GM20431 (cell line): ENCODE measurements around the gene B3GNT2.

Experiments
- in situ Hi-C: fragments of 300-500 bp; cut with MseI, MboI; formaldehyde crosslinking; loops from one replicate; pipeline ENCODE4 v1.15.0; 2020; ENCODE audit warnings: low sequenced_read_pairs; ENCODE audit not compliant: unreplicated experiment

The B3GNT2 gene

DNA sequence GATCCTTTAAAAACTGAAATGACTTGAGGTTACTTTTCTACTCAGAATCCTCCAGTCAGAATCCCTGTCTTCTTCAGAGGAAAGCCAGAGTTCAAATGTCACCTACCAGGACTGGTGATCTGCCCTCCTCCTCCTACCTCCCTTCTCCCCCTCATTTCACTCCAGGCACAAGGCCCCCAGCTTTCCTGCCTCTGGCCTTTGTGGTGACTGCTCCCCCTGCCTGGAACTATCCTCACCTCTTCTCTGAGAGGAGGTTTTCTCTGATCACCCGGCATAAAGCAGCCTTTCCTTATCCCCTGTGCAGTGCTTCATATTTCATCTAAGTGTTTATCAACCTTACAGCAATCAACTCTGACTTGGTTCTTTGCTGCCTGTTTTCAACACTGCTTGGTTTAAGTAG lies 6.8 kb downstream of the B3GNT2 start:
- in situ Hi-C loops: no loop called here

DNA sequence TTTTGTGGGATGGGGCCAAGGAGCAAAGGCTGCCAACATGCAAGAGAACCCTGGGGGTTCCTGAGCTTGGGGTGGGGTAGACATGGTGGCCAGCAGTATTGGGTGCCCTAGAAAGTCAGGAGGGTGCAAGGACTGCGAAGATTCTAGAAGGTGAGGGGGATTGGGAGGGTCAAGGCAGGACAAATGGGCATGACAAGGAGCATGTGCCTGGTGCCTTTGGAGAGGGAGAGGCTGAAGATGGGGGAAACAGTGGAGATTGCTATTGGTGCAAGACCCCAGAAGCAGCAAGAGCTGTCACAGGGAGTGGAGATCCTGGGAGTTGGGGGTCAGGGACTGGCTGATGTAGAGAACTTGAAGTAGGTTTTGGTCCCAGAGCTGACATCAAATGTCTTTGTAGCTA lies 7.5 kb downstream of the B3GNT2 start:
- in situ Hi-C loops: no loop called here

DNA sequence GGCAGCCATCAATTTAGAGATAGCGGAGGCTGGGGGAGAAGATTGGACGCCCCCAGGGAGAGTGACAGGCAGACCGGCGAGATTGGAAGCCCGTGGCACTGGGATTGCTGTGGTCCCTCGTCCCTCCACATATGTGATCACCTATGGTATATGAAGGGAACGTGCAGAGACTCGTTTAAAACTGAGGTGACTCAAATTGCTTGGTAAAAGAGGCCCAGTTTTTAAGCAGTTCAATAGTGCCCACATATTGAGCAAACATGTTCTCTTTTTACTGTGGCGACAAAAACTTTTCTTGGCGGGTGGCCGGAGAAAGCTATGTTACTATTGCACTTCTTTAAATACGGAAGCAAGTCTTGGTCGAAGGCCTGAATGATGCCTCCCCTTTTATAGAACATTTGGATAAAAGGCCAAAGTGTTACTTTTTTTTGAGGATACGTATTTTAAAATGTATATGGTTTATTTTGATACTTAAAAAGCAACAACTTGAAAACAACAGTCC lies 9.1 kb downstream of the B3GNT2 start:
- in situ Hi-C loops: no loop called here

DNA sequence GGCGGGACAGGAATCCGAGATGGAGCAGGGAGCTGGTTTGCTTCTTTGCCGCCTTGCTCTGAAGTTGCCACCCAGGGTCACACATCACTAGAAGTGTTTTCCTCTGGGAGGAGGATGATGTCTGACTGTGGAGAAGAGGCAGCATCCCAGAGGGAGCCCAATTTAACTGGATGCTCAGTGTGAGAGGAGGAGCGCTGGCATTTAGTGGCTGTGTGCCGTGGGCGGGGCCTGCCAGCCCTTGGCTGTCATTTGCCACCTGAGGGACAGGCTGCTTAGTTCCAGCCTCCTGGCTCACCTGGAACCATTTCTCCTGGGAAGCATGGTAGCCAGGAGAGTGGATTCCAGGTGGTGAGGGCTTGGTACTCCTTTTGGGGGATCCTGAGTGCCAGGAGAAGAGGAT lies 9.6 kb downstream of the B3GNT2 start:
- in situ Hi-C loops: no loop called here

DNA sequence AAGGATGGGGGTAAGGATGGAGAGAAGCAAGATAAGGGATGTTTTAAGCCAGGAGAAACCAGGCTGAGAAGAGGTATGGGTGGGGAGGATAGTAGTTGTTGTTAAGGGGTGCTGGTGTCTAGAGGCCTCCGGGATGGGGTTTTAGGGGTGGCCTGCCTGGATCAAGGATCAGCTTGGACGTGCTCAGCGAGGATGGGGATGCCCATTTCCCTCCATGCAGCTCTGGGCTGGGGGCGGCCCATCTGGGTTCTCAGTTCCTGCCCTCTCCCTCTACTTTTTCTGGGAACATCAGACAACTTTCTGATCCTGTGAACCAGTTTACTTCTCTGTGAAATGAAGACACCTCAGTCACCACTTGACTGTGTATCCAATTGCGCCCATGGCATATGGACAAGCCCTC lies 10.1 kb downstream of the B3GNT2 start:
- in situ Hi-C loops: no loop called here

DNA sequence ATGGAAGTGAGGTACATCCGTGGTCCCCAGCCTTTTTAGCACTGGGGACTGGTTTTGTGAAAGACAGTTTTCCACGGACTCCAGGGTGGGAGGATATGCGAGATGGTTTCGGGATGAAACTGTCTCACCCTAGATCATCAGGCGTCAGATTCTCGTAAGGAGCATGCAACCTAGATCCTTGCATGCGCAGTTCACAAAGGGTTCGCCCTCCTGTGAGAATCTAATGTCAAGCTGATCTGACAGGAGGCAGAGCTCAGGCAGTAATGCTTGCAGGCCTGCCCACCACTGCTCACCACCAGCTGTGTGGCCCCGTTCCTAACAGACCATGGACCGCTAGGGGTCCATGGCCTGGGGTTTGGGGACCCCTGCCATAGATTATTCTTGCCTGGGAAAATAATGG lies 11.6 kb downstream of the B3GNT2 start:
- in situ Hi-C loops: no loop called here

DNA sequence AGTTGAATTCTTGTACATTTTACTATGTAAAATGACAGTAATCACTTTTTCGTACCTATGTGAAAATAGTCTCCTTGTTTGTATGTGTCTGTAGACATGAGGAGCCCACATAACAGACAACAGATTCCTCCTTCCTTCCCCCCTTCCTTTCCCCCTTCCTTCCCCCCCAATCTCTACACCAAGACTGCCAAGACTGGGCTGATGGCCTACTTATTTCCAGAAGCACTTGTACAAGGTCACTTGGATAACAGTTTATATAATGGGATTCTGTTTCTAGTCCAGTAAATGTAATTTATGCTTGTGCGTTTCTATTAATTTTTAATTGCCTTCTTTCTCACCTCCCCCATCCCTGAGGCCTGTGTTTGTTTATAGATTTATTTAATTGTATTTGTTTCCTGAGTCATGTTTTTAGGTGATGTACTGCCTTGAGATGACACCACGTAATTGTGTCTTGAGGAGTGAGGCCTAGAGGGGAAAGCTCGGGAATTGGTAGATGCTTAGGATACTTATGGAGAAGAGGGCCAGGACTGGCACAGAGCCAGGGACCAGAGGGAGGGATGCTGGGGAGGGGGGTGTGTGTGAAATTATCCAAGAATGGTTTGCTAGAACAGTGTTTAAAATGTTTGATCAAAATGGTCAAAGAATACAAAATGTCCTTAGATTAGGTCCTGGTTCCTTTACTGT lies 12.3 kb downstream of the B3GNT2 start:
- in situ Hi-C loops: no loop called here

DNA sequence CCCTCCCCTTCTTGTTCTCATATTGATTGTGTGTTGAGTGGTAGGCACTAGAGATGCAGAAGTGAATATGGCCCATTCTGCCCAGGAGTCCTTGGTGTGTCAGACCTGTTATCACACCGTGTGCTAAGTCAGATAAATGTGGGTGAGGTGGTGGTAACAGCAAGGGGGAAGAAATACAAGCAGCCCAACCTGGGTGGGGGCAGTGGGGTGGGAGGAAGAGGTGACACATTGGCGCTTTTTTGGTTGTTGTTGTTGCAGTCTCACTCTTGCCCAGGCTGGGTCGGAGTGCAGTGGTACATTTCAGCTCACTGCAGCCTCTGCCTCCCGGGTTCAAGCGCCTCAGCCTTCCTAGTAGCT lies 12.8 kb downstream of the B3GNT2 start:
- in situ Hi-C loops: no loop called here

DNA sequence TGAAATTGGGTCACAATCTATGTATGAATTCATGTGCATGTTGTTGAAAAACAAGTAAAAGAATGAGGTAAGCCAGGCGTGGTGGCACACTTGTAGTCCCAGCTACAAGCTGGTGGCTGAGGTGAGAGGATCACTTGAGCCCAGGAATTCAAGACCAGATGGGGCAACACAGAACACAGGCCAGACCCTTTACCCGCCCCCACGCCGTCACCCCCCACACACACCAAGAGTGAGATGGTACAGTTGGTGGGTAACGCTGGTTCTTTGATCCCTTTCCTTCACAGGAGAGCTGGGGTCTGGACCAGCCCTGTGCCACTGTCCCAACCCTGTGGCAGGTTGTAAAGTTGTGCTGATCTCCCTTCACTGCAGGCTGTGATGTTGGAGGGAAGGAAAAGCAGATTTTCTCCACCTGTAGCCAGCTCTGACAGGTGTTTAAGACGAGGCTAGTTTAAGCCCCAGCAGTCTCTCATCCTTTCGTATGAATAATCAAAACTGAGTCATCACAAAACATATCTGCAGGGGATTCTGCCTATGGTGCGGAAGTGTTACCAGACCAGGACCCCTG lies 13.6 kb downstream of the B3GNT2 start:
- in situ Hi-C loops: no loop called here

DNA sequence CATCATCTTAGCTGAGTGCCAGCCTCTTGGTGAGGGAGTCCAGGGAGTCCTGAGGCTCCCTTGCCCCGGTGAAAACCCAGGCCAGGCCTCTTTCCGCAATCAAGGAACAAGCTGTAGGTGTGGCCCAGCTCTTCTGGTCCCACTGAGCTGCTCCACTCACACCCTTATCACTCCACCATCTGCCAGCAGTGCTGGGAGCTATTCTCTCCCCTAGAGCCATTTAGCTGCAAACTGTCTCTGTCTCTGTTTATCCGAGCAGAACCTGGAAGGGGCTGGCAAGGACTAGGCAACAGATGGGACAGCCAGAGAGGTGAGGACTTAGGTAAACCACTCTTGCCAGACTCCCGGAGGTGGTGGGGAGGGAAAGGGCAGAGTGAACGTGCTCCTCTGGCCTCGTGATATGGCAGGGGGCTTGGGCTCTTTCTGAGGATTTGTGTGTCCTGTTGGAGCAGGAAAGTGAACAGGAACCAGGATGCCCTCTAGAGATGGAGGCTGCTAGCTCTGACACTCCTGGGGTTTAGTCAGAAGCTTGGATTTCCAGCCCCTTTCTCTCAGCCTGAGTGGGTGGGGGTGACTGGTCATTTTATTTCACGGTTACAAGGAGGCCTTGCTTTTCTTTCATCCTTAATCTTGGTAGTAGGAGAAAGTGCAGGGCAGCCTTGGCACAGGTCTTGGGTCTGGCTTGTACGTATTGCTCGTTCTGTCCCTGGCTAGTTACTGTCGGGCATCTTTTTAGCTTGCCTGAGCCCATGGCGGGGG lies 19.6 kb downstream of the B3GNT2 start:
- in situ Hi-C loops: no loop called here

DNA sequence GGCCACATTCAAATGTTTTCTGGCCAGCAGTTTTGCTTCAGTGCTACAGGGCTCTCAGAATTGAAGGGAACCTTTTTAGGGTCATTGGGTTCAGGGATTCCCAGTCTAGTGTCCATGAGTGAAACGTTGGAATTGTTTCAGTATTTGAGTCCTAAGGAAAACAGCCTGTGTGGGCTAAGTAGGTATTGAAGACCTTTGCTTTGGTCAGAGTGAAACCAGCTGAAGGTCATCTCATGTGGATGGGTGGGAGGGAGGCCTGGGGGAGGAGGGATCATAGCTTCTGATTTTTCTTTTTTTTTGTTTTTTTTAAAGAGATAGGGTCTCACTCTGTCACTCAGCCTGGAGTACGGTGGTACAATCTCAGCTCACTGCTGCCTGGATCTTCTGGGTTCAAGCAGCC lies 20.2 kb downstream of the B3GNT2 start:
- in situ Hi-C loops: no loop called here

DNA sequence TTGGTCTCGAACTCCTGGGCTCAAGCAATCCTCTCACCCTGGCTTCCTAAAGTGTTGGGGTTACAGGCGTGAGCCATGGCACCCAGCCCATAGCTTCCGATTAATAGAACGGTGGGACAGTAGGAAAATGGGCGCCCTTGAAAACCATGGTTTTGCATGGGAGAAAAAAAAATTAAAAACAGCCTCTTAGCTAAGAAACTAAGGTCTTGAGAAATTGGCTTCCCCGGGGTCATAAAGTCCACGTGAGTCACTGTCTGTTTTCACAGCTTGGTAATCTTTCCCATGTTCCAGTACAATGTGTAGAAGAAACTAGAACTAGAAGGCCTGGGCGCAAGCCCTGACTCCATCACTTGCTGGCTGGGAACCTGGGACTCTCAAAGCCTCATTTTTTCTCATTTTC lies 20.7 kb downstream of the B3GNT2 start:
- in situ Hi-C loops: no loop called here

DNA sequence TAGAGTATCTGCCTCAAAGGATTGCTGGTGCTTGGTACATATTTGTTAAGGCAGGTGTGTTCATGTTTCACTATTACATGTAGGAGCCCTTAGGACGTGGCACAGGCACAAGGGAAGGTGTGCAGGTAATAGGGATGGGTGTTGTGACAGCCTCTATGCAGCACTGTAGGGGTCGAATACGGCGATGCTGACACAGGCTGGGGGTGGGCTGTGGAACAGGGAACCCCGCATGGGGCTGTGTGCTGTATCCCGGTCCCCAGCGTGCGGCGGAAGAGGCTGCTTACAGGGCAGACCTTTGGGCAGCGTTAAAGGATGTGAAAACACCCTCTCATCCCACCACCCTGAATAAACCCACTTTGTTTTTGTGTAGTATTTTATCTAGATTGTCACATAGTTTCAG lies 21.5 kb downstream of the B3GNT2 start:
- in situ Hi-C loops: no loop called here

DNA sequence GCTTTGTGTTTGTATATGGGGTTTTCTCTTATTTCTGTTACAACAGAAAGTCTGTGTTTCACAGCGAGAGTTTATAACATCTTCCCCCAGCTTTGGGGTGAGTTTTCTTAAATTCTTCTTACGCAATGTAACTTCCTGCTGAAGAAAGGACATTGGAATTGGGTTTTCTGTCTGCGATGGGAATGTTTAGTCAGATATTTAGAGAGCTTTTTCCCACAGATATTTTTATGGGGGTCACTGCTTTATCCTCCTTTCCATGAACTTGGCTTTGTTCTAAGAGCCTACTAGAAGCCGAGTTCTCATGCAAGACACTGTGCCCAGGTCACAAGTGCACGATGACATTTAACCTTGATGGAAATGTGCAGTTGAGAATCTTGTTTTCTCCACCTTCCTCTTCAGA lies 22.1 kb downstream of the B3GNT2 start:
- in situ Hi-C loops: no loop called here

DNA sequence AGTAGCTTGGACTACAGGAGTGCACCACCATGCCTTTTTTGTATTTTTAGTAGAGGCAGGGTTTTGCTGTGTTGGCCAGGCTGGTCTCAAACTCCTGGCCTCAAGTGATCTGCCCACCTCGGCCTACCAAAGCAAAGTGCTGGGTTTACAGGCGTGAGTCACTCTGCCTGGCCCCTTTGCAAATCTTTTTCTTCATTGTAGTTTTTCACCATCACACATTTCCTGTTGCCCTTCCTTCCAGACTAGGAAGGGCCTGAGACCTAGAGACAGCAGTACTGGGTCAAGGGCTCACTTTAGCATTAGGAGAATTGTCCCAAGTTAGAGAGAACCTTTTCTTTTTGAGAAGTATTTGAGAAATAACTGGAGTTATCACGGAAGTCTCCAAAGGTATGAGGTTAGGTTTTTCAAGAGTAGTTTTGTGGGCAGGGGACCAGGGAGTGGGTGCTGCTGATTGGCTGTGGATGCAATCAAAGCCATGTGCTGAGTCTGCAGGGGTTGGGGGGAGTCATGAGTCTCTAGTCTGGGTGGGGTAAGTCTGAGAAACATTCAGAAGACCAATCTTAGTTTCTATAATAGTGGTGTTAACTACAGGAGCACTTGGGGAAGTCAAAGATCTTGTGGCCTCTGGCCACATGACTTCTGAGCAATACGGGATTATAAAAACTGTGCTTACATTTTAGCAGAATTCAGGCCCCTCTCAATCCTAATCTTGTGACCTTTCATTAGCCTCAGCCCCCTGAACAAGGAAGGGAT lies 23.7 kb downstream of the B3GNT2 start:
- in situ Hi-C loops: no loop called here

DNA sequence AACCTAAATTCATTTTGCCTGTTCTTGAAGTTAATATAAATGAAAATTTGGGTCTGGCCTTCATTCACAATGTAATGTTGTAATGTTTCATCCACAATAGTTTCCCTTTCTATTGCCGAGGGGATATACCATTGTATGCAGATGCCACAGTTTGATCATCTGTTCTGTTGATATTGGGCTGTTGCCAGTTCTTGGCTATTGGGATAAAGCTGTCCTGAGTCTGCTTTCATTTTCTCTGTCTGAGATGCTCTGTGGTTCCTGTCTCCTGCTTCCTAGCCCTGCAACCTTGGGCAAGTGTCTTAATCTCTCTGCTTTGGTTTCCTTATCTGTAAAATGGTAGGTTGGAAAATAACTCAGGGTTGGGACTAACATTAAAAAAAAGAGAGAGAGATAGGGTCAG lies 25.2 kb downstream of the B3GNT2 start:
- in situ Hi-C loops: no loop called here

DNA sequence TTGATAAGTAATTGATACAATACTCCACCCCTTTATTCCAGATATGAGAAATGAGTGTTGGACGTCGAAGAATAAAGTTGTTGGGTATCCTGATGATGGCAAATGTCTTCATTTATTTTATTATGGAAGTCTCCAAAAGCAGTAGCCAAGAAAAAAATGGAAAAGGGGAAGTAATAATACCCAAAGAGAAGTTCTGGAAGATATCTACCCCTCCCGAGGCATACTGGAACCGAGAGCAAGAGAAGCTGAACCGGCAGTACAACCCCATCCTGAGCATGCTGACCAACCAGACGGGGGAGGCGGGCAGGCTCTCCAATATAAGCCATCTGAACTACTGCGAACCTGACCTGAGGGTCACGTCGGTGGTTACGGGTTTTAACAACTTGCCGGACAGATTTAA lies 26.3 kb downstream of the B3GNT2 start:
- in situ Hi-C loops: no loop called here

DNA sequence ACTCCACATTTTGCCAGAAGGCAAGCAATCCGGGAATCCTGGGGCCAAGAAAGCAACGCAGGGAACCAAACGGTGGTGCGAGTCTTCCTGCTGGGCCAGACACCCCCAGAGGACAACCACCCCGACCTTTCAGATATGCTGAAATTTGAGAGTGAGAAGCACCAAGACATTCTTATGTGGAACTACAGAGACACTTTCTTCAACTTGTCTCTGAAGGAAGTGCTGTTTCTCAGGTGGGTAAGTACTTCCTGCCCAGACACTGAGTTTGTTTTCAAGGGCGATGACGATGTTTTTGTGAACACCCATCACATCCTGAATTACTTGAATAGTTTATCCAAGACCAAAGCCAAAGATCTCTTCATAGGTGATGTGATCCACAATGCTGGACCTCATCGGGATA lies 26.8 kb downstream of the B3GNT2 start:
- in situ Hi-C loops: no loop called here

DNA sequence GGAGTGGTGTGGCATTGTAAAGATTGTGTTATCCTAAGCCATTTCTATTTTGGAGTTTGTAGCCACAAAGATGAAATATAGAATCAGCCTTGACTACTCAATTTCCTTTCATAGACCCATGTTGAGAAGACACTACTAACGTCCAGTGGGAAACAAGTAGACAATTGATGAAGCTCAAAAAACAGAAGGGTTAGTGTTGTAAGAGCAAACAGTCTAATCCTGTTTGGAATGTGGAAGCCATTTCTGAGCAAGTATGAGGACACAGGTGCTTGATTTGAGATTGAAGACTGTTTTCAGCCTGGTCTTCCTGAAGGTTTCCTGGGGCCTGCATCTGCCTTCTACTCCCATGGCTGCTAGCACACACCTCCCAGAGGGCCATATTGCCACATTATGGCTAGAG lies 29.1 kb downstream of the B3GNT2 start:
- in situ Hi-C loops: no loop called here

DNA sequence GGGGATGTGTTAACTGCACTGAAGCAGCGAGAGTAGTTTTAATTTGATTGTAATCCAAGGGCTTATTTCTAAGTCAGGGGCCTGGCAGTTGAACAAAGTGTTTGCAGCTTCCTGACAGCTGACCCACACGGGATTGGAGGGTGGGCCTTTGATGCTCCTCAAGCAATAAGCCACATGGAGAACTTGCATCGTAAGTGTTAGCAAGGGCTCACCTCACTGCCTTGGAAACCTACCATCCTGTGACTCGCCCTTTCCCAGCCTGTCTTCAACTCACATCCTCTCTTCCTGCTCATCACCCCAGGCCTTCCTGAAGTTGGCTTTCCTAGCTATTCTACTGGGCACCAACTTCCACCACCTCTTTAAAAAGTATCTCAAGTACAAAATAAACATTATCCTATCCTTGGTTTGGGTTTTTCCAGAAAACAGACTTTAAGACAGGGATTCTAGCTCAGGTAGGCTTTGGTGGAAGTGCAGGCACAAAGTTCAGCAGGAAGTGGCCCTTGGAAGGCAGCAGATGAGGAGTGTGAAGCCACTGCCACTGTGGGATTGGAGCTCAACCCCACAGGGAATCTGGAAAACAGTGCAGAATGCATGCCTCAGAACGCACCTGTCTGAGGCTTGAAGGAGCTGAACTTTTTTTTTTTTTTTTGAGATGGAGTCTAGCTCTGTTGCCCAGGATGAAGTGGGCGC lies 31.6 kb downstream of the B3GNT2 start:
- in situ Hi-C loops: no loop called here
